ENCODE data around the gene ARHGAP26. TPM values are rescaled to one million over a fixed set of nuclear protein-coding genes. Genes with fewer than 3 reads are reported as not detected.
"Not testable (repeated sequence)": the region's sequence is repeated elsewhere in the genome, so short reads cannot be mapped to it uniquely, and the experiment has no call there.

ARHGAP26 gene
- total RNA-seq, 1 donor from 2014 or later = 17.1 TPM

DNA sequence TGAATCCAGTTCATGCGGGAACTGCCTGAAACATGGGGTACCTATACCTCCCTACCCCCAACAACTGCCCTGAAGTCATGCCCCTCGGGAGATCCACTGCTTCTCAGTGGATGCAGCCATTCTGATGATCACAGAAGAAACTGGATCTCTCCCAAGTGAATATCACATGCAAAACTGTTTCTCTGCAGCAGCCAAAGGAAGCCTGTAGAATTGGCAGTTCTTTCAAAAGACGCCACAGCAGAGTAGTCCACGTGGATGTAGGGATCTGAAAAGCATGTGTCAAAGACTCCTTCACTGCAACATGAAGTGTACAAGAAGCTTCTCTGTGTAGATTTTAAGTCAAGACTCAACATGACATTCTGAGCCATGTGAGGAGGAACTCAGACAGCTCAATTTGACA is 346.6 kb downstream of the ARHGAP26 start:
- no peak overlapping the region for H3K4me3 ChIP-seq (ENCODE audit: low read depth, low read length)
- no peaks in the 10 kb centered on the region for H3K36me3 ChIP-seq (ENCODE audit: control insufficient read depth, insufficient read depth, low read length)
- H3K27me3 ChIP-seq (ENCODE audit: control insufficient read depth, insufficient read depth, low read length) = no peaks in the 10 kb centered on the region
- TF ChIP-seq, protein P1, sequence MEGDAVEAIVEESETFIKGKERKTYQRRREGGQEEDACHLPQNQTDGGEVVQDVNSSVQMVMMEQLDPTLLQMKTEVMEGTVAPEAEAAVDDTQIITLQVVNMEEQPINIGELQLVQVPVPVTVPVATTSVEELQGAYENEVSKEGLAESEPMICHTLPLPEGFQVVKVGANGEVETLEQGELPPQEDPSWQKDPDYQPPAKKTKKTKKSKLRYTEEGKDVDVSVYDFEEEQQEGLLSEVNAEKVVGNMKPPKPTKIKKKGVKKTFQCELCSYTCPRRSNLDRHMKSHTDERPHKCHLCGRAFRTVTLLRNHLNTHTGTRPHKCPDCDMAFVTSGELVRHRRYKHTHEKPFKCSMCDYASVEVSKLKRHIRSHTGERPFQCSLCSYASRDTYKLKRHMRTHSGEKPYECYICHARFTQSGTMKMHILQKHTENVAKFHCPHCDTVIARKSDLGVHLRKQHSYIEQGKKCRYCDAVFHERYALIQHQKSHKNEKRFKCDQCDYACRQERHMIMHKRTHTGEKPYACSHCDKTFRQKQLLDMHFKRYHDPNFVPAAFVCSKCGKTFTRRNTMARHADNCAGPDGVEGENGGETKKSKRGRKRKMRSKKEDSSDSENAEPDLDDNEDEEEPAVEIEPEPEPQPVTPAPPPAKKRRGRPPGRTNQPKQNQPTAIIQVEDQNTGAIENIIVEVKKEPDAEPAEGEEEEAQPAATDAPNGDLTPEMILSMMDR (IDR thresholded peaks at IDR 0.05; ENCODE audit: insufficient read depth, low read length, severe bottlenecking) = no peak
- no peak for FAIRE-seq
- no peak for DNase-seq (ENCODE audit: low read depth)

DNA sequence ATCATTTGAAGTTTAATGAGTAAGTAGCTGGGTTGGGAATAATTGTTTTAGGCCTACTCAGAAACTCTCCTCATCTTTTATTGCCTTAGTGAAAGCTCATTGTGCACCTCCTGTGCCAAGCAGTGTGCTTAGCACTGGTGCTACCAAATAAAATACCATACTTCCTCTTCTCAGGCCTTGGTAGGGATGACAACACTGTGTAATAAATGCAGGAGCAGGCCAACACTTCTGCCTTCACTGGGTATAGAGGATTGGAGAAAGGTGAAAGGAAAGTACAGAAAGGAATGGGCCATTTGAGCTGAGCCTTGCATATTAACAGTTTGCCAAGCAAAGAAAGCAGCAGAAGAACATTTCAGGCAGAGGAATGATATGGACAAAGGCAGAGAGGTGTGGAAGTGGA is 347.6 kb downstream of the ARHGAP26 start:
- H3K4me3 ChIP-seq (ENCODE audit: low read depth, low read length) = no peak overlapping the region
- TF ChIP-seq, protein P1 (IDR thresholded peaks at IDR 0.05; ENCODE audit: insufficient read depth, low read length, severe bottlenecking) = no peak
- FAIRE-seq = no peak

DNA sequence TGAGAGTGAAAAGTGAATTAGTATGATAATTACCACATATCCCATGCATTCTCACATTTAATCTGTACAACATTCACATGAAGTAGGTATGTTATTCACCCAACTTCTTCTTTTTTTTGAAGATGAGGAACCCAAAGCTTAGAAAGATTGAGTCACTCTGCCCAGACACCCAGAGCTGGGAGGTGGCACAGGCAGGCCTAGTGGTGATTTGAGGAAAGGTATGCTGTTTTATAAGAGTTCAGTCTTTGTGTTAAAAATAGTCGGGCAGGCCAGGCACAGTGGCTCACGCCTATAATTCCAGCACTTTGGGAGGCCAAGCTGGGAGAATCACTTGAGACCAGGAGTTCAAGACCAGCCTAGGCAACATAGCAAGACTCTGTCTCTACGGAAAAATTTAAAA is 348.0 kb downstream of the ARHGAP26 start:
- no peak for FAIRE-seq
- no peaks in the 10 kb centered on the region for H3K27me3 ChIP-seq (ENCODE audit: control insufficient read depth, insufficient read depth, low read length)
- TF ChIP-seq, protein P1 (IDR thresholded peaks at IDR 0.05; ENCODE audit: insufficient read depth, low read length, severe bottlenecking) = no peak
- DNase-seq (ENCODE audit: low read depth) = peak; percentile 4
- H3K4me3 ChIP-seq (ENCODE audit: low read depth, low read length) = no peak overlapping the region
- no peaks in the 10 kb centered on the region for H3K36me3 ChIP-seq (ENCODE audit: control insufficient read depth, insufficient read depth, low read length)

More for the DNA sequence above, 347.6 kb downstream of the ARHGAP26 start:
- Histone ChIP-seq H3K36me3 (ENCODE audit: control insufficient read depth, insufficient read depth, low read length) (no peaks in the 10 kb centered on the region), H3K27me3 (ENCODE audit: control insufficient read depth, insufficient read depth, low read length) (no peaks in the 10 kb centered on the region)
- no peak for DNase-seq (ENCODE audit: low read depth)

DNA sequence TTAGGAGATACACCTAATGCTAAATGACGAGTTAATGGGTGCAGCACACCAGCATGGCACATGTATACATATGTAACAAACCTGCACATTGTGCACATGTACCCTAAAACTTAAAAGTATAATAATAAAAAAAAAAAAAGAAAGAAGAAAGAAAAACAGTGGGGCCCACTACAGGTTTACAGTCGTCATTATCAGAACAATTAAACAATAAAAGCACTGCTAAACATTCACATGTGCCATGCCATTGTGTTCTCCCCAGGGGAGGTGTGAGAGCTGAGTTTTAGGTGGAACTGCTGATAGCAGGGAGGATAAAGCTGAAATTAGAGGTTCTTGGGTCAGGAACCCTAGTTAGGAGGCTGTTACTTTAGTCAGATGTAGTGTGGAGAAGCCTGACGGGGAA is 348.6 kb downstream of the ARHGAP26 start:
- H3K27me3 ChIP-seq (ENCODE audit: control insufficient read depth, insufficient read depth, low read length); H3K36me3 ChIP-seq (ENCODE audit: control insufficient read depth, insufficient read depth, low read length); DNase-seq (ENCODE audit: low read depth); FAIRE-seq; H3K4me3 ChIP-seq (ENCODE audit: low read depth, low read length): not testable (repeated sequence)

DNA sequence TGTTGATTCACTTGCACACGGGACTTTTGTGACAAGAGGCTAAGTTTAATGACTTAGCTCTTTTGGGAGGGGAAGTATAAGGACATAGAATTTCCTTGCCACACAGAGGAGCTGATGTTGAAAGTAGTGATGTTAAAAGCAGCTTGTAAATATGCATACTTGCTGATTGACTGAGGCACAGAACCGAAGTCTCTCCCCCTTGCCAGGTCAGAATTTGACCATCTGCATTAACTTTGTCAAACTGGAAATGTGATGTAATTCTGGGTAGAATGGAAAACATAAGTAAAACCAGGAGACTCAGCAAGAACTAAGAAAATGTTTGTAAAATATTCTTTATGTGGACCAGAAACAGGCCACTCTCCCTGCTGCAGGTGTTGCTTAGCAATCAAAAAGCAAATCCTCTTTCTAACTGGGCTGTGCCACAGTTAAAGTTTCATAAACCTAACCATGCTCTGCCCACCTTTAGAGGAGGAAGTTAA is 349.2 kb downstream of the ARHGAP26 start:
- H3K36me3 ChIP-seq (ENCODE audit: control insufficient read depth, insufficient read depth, low read length) = no peaks in the 10 kb centered on the region
- DNase-seq (ENCODE audit: low read depth) = no peak
- H3K4me3 ChIP-seq (ENCODE audit: low read depth, low read length) = no peak overlapping the region
- TF ChIP-seq, protein P1 (IDR thresholded peaks at IDR 0.05; ENCODE audit: insufficient read depth, low read length, severe bottlenecking) = no peak
- no peak for FAIRE-seq
- no peaks in the 10 kb centered on the region for H3K27me3 ChIP-seq (ENCODE audit: control insufficient read depth, insufficient read depth, low read length)

DNA sequence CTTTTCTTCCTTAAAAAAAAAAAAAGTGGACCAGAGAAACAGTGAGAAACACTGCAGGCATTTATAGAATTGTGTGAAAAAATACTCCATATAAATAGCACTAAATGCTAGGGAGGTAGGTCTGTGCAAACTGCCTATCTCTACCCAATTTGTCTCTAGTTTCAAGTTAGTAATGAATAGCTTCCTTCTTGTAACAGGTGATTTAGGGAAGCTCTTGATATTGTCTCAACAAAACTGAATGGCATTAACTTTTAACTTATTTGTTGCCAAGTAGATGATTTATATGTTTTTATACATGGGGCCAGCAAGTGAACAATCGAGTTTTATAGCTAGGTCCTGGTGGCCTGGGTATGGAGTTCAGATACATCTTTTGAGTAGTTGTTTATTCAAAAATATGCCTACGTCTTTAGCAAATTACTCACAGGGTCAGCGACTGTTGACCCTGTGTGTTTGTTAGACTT is 349.7 kb downstream of the ARHGAP26 start:
- Histone ChIP-seq H3K4me3 (ENCODE audit: low read depth, low read length) (no peak overlapping the region), H3K27me3 (ENCODE audit: control insufficient read depth, insufficient read depth, low read length) (no peaks in the 10 kb centered on the region), H3K36me3 (ENCODE audit: control insufficient read depth, insufficient read depth, low read length) (no peaks in the 10 kb centered on the region)
- FAIRE-seq = no peak
- DNase-seq (ENCODE audit: low read depth) = no peak
- TF ChIP-seq, protein P1 (IDR thresholded peaks at IDR 0.05; ENCODE audit: insufficient read depth, low read length, severe bottlenecking) = no peak

Data from bronchial epithelial cell (primary cell).